Mucosa of rectum (tissue), 2 donors: ENCODE results near the gene MINK1.

Experiments
- H3K27ac ChIP-seq, 2 donors: one replicate each; pipeline ENCODE4 v1.7.0; 2013; ENCODE audit warnings: inconsistent platforms in 2 of 2, low read depth in 2 of 2, low read length in 2 of 2
- H3K27me3 ChIP-seq, 2 donors: one replicate each; pipeline ENCODE4 v1.7.0; 2013; ENCODE audit warnings: low read length in 2 of 2; ENCODE audit not compliant: control insufficient read depth in 2 of 2, insufficient read depth in 2 of 2
- H3K36me3 ChIP-seq, 2 donors: one replicate each; pipeline ENCODE4 v1.7.0; 2013; ENCODE audit warnings: low read length in 2 of 2; ENCODE audit not compliant: control insufficient read depth in 2 of 2, insufficient read depth in 2 of 2
- H3K4me1 ChIP-seq, 2 donors: one replicate each; pipeline ENCODE4 v1.7.0; 2013; ENCODE audit warnings: low read length in 2 of 2, mild to moderate bottlenecking in 1 of 2; ENCODE audit not compliant: control insufficient read depth in 2 of 2, insufficient read depth in 2 of 2
- H3K4me3 ChIP-seq, 2 donors: one replicate each; pipeline ENCODE4 v1.7.0; 2013; ENCODE audit warnings: low read length in 2 of 2
- H3K9ac ChIP-seq, 2 donors: one replicate each; pipeline ENCODE4 v1.7.0; 2013; ENCODE audit warnings: low read length in 2 of 2, low read depth in 1 of 2, mild to moderate bottlenecking in 1 of 2
- H3K9me3 ChIP-seq, 2 donors: one replicate each; pipeline ENCODE4 v1.7.0; 2013; ENCODE audit warnings: low read length in 2 of 2; ENCODE audit not compliant: control insufficient read depth in 2 of 2
- donor health status: healthy.
- donor health status: Normal muscosa, but diverticular disease.

Gene MINK1

DNA sequence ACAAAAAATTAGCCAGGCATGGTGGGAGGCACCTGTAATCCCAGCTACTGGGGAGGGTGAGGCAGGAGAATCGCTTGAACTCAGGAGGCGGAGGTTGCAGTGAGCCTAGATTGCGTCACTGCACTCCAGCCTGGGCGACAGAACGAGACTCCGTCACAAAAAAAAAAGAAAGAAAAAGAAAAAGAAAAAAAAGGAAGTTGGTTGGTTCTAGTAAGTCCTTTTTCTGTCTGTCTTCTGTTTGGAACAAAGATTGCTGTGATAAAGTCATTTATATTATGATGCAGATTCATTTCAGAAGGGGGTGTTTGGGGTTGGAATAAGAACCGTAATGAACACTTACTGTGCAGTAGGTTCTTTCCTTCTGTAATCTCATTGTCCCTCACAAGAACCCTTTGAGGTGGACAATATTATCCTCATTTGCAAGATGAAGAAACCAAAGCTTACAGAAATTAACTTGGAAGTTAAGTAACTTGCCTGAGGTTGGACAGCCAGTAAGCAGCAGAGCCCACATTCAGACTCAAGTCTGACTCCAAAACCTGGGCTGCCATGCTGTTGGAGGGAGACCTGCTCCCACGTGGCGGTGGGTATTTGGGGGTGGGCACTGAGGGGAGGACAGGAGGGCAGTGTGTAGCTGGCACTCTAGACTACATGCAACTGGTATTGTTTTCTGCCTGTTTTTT lies 10.3 kb downstream of the MINK1 start:
- Histone ChIP-seq H3K4me3 (no peak overlapping the region), H3K27ac (no peak overlapping the region), H3K9ac (no peak overlapping the region), H3K27me3 (no peaks in the 10 kb centered on the region), H3K36me3 (peaks cover 0 to 14% of the 10 kb centered on the region in 2 donors), H3K9me3 (no peaks in the 10 kb centered on the region), H3K4me1 (peaks cover 13% of the 10 kb centered on the region in 2 donors)

DNA sequence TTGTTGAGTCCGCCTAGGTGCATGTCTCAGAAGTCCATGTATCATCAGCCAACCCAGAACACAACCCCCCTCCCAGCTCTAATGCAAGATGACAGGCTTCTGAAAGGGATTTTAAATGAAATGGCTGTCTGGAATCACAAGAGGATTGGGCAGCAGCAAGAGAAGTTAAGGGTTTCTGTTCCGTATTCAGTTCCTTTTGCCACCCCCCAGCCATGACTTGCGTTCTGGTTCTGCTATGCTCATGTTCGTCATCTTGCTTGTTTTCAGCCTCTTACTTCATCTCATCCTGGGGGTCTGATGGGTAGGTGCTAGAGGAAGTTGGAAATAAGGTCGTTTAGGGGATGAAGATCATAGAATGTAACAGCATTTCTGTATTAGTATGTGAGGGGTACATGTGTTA lies 12.0 kb downstream of the MINK1 start:
- H3K4me3 ChIP-seq, result no peak overlapping the region
- H3K9me3 ChIP-seq, result no peaks in the 10 kb centered on the region
- peaks cover 18 to 23% of the 10 kb centered on the region in 2 donors for H3K4me1 ChIP-seq
- no peak overlapping the region for H3K27ac ChIP-seq
- H3K9ac ChIP-seq, result no peak overlapping the region
- no peaks in the 10 kb centered on the region for H3K27me3 ChIP-seq
- peaks cover 0 to 16% of the 10 kb centered on the region in 2 donors for H3K36me3 ChIP-seq

DNA sequence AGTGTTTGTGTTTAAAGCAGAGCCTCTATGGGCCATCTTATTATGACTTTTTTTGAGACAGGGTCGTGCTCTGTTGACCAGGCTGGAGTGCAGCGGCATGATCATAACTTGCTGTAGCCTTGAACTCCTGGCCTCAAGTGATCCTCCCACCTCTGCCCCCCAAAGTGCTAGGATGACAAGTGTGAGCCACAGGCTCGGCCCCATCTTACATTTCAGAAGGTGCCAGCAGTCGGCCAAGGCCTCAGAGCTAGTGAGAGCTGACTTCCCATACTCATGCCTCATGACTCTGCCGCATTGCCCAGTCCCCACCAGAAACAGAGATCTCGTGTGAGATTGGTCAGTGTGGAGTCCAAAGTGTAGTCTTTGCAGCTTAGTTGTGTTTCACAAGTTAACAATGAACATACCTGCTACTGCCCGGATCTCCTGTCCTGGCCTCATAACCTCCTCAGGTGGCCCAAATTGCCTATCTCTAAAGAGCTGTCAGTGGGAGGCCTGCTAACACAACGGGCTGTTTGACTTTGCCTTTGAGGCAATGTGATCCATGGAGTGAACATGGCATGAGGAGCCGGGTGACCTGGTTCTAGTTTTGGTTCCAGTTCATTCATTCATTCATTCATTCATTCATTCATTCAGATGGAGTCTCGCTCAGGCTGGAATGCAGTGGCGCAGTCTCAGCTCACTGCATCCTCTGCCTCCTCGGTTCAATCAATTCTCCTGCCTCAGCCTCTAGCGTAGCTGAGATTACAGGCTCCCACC lies 13.7 kb downstream of the MINK1 start:
- no peak overlapping the region for H3K9ac ChIP-seq
- H3K4me3 ChIP-seq, result no peak overlapping the region
- peaks cover 20 to 33% of the 10 kb centered on the region in 2 donors for H3K4me1 ChIP-seq
- no peaks in the 10 kb centered on the region for H3K9me3 ChIP-seq
- peaks cover 0 to 12% of the 10 kb centered on the region in 2 donors for H3K36me3 ChIP-seq
- no peak overlapping the region for H3K27ac ChIP-seq
- H3K27me3 ChIP-seq, result no peaks in the 10 kb centered on the region

- Histone ChIP-seq H3K9ac (no peak overlapping the region), H3K36me3 (peaks cover 2 to 11% of the 10 kb centered on the region in 2 donors), H3K27me3 (no peaks in the 10 kb centered on the region), H3K9me3 (no peaks in the 10 kb centered on the region), H3K4me3 (no peak overlapping the region), H3K27ac (peak overlapping the region in 1 of 2 donors; percentile 17), H3K4me1 (peaks cover 26 to 40% of the 10 kb centered on the region in 2 donors)
These were observed 15.9 kb downstream of the MINK1 start for GRCh38 chr17:4849011-4849536.

DNA sequence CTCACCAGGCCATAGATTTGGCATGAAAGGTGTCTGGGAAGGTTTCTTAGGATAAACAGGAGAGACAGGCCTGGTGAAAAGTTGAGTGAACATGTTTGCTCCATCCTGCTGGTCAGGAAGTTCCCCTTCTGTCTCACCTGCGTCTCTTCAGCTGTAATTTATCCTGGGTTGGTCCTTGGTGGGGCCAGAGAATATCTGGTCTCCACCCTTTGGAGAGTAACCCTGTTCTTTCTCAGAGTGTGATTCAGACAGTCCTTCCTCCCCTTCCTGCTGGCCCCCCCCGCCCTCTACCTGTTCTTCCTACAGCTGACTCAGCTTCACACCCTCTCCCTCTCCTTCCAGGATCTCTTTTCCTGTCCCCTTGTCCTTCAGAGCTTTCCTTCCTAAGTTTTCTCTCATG lies 17.1 kb downstream of the MINK1 start:
- peak overlapping the region; percentile 76 to 80 for H3K27ac ChIP-seq

GRCh38 chr17:4851084-4851483 lies 17.9 kb downstream of the MINK1 start:
- H3K27ac ChIP-seq, result peak overlapping the region; percentile 49 to 80
- H3K36me3 ChIP-seq, result peaks cover 6 to 7% of the 10 kb centered on the region in 2 donors
- peaks cover 23 to 40% of the 10 kb centered on the region in 2 donors for H3K4me1 ChIP-seq
- no peaks in the 10 kb centered on the region for H3K9me3 ChIP-seq
- H3K9ac ChIP-seq, result peak overlapping the region; percentile 16 to 47
- no peak overlapping the region for H3K4me3 ChIP-seq
- H3K27me3 ChIP-seq, result no peaks in the 10 kb centered on the region

More for the DNA sequence above, 17.1 kb downstream of the MINK1 start:
- Histone ChIP-seq H3K4me3 (peak overlapping the region in 1 of 2 donors; percentile 13), H3K27me3 (no peaks in the 10 kb centered on the region), H3K9ac (peak overlapping the region in 1 of 2 donors; percentile 47), H3K4me1 (peaks cover 26 to 40% of the 10 kb centered on the region in 2 donors), H3K36me3 (peaks cover 6% of the 10 kb centered on the region in 2 donors), H3K9me3 (no peaks in the 10 kb centered on the region)

- Histone ChIP-seq H3K9me3 (no peaks in the 10 kb centered on the region), H3K9ac (no peak overlapping the region), H3K27me3 (no peaks in the 10 kb centered on the region), H3K27ac (no peak overlapping the region), H3K36me3 (peaks cover 6 to 11% of the 10 kb centered on the region in 2 donors), H3K4me1 (peaks cover 23 to 38% of the 10 kb centered on the region in 2 donors), H3K4me3 (no peak overlapping the region)
These were observed 19.5 kb downstream of the MINK1 start for GRCh38 chr17:4852567-4853207.

DNA sequence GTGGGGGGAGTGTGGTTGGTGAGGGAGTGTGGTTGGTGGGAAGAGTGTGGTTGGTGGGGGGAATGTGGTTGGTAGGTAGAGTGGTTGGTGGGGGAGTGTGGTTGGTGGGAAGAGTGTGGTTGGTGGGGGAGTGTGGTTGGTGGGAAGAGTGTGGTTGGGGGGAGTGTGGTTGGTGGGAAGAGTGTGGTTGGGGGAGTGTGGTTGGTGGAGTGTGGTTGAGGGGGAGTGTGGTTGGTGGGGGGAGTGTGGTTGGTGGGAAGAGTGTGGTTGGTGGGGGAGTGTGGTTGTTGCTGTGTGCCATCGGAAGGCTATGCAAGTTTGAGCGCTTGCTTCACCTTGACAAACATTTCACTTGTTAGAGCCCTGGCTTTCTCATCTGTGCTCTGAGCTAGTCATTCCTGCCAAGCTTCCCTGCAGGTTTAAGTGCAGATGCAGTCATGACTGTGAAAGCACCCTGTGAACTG lies 20.1 kb downstream of the MINK1 start:
- H3K27me3 ChIP-seq, result no peaks in the 10 kb centered on the region
- H3K9me3 ChIP-seq, result no peaks in the 10 kb centered on the region
- peaks cover 25 to 36% of the 10 kb centered on the region in 2 donors for H3K4me1 ChIP-seq
- H3K9ac ChIP-seq, result no peak overlapping the region
- peaks cover 6 to 11% of the 10 kb centered on the region in 2 donors for H3K36me3 ChIP-seq
- no peak overlapping the region for H3K27ac ChIP-seq
- no peak overlapping the region for H3K4me3 ChIP-seq

DNA sequence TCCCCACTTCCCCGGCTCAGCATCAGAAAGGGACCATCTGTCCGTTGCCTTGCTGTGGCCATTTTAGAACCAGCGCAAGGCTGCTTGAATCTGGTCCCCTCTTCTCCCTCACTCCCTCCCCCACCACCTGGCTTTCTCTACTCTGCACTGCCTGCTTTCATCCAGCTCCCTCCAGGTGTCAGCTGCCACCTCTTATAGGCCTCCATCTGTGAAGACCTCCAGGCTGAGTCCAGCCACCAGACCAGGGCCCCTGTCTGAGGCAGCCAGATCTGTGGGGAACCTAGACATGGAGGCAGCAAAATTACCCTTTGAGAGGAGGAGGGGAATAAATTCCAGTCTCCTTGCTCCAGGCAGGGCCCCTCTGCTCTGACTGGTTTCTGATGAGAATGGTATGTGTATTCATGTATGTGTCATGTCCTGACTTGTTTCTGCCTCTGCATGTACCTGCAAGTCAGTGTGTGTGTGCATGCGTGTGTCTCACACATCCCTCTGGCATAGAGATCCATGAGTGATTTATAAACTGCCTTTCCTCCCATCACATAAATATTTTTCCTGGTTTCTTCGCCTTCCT lies 21.1 kb downstream of the MINK1 start:
- Histone ChIP-seq H3K4me1 (peaks cover 25 to 33% of the 10 kb centered on the region in 2 donors), H3K27ac (no peak overlapping the region), H3K9me3 (no peaks in the 10 kb centered on the region), H3K9ac (no peak overlapping the region), H3K27me3 (no peaks in the 10 kb centered on the region), H3K36me3 (peaks cover 6 to 9% of the 10 kb centered on the region in 2 donors), H3K4me3 (no peak overlapping the region)
